ENCODE measurements around the gene CYBB. TPM values are rescaled to one million over a fixed set of nuclear protein-coding genes. Genes with fewer than 3 reads are reported as not detected.
"Not testable (repeated sequence)": the region's sequence is repeated elsewhere in the genome, so short reads cannot be mapped to it uniquely, and the experiment has no call there.

The CYBB gene
- polyA plus RNA-seq, 1 of the 3 experiments (the other 2 are of a cell fraction): not detected

- H3K4me3 ChIP-seq (ENCODE audit: low read depth in 2 of 2, low read length in 1 of 2): no peak overlapping the region
- no peaks in the 10 kb centered on the region for H3K9me2 ChIP-seq
- H3K79me2 ChIP-seq (ENCODE audit: insufficient read depth): no peaks in the 10 kb centered on the region
- H3K36me3 ChIP-seq (replicated peaks in 1 of 2; ENCODE audit: control insufficient read depth in 1 of 2, insufficient read depth in 2 of 2, low read length in 1 of 2): no peaks in the 10 kb centered on the region
- H4K20me1 ChIP-seq (ENCODE audit: insufficient read depth): no peaks in the 10 kb centered on the region
- no peaks in the 10 kb centered on the region for H3K27me3 ChIP-seq (ENCODE audit: insufficient read depth)
- no peak overlapping the region for H3K4me2 ChIP-seq
- ChIA-PET CTCF (interaction anchor here (1.3 kb wide), 1 partner anchor 22 kb away, joined by 4 read pairs; no protein-coding TSS in a partner anchor), POLR2A (no interaction called here)
- H3K9ac ChIP-seq: no peak overlapping the region
- WGBS (ENCODE audit: low lambda C conversion rate): 0% methylated on average over 1 of the region's 1 CpG
- no peak overlapping the region for H2AFZ ChIP-seq (ENCODE audit: low read depth)
- H3F3A ChIP-seq (replicated peaks; ENCODE audit: insufficient read depth): no peaks in the 10 kb centered on the region
- no peak for TF ChIP-seq RCOR1 (IDR thresholded peaks at IDR 0.05; ENCODE audit: low read length)
- TF ChIP-seq SMC3 (IDR thresholded peaks at IDR 0.05; ENCODE audit: low read depth, low read length): no peak
- no peak for TF ChIP-seq ELF1 (IDR thresholded peaks at IDR 0.05)
- TF ChIP-seq TEAD4 (IDR thresholded peaks at IDR 0.05; ENCODE audit: borderline replicate concordance, insufficient read depth): no peak
- no peak for TF ChIP-seq CTCF (IDR thresholded peaks at IDR 0.05)
- no peak for TF ChIP-seq NFIC (IDR thresholded peaks at IDR 0.05; ENCODE audit: borderline replicate concordance)
- no peak for TF ChIP-seq FOXJ3 (CRISPR knock-in tag; IDR thresholded peaks at IDR 0.05)
- TF ChIP-seq PBX3 (IDR thresholded peaks at IDR 0.05): no peak
- no peak for TF ChIP-seq POLR2AphosphoS5 (IDR thresholded peaks at IDR 0.05; ENCODE audit: low read depth, low read length)
- no peak for TF ChIP-seq RXRA (IDR thresholded peaks at IDR 0.05; ENCODE audit: borderline replicate concordance, low read depth)
- TF ChIP-seq CHD2 (IDR thresholded peaks at IDR 0.05; ENCODE audit: low read length, partially characterized antibody): no peak
- TF ChIP-seq TAF1 (IDR thresholded peaks at IDR 0.05; ENCODE audit: borderline replicate concordance, low read depth, low read length): no peak
- no peak for TF ChIP-seq EZH2phosphoT487 (IDR thresholded peaks at IDR 0.05; ENCODE audit: borderline replicate concordance, low read depth)
- no peak for TF ChIP-seq GATA2 (CRISPR knock-in tag; IDR thresholded peaks at IDR 0.05)
- TF ChIP-seq IRF3 (IDR thresholded peaks at IDR 0.05; ENCODE audit: low read depth, low read length): no peak
- no peak for TF ChIP-seq RFX5 (IDR thresholded peaks at IDR 0.05; ENCODE audit: low read length)
- no peak for TF ChIP-seq EP300 (IDR thresholded peaks at IDR 0.05; ENCODE audit: borderline replicate concordance in 1 of 2, low read depth in 1 of 2, low read length in 1 of 2)
- TF ChIP-seq YY1 (IDR thresholded peaks at IDR 0.05; ENCODE audit: low read depth): no peak
- H3K4me1 ChIP-seq (ENCODE audit: control insufficient read depth in 1 of 2, insufficient read depth in 2 of 2, low read depth in 1 of 2, low read length in 1 of 2): no peaks in the 10 kb centered on the region
- no peak overlapping the region for H3K27ac ChIP-seq (ENCODE audit: low read depth in 2 of 2, low read length in 1 of 2)
- no peak for DNase-seq
- no peaks in the 10 kb centered on the region for H3K9me3 ChIP-seq
These were observed 12.4 kb upstream of the CYBB start for GRCh38 chrX:37767430-37767829.

GRCh38 chrX:37768866-37769265 is 11.0 kb upstream of the CYBB start:
- WGBS (ENCODE audit: low lambda C conversion rate): 34% methylated on average over 9 of the region's 9 CpGs
- DNase-seq; H3K79me2 ChIP-seq (ENCODE audit: insufficient read depth); H3K9ac ChIP-seq; H3K9me3 ChIP-seq; H3K27ac ChIP-seq (ENCODE audit: low read depth in 2 of 2, low read length in 1 of 2); H3K9me2 ChIP-seq; H2AFZ ChIP-seq (ENCODE audit: low read depth); H4K20me1 ChIP-seq (ENCODE audit: insufficient read depth); CTCF ChIA-PET; H3F3A ChIP-seq (replicated peaks; ENCODE audit: insufficient read depth); H3K4me3 ChIP-seq (ENCODE audit: low read depth in 2 of 2, low read length in 1 of 2); H3K36me3 ChIP-seq (replicated peaks in 1 of 2; ENCODE audit: control insufficient read depth in 1 of 2, insufficient read depth in 2 of 2, low read length in 1 of 2); H3K27me3 ChIP-seq (ENCODE audit: insufficient read depth); POLR2A ChIA-PET; H3K4me1 ChIP-seq (ENCODE audit: control insufficient read depth in 1 of 2, insufficient read depth in 2 of 2, low read depth in 1 of 2, low read length in 1 of 2); H3K4me2 ChIP-seq: not testable (repeated sequence)

Data from SK-N-SH (cell line).